Left colon (tissue), 2 donors: ENCODE data around the gene KREMEN2. TPM values are rescaled to one million over a fixed set of nuclear protein-coding genes. Genes with fewer than 3 reads are reported as not detected.

Experiments used
- ATAC-seq: fragments of 200-7000 bp; cut with Tn5 transposase; one replicate; pipeline ENCODE4 v1.9.1; 2020; ENCODE audit warnings: mild to moderate bottlenecking, moderate library complexity
- DNase-seq, 2 donors: peaks; one replicate each; pipeline ENCODE4 v3.0.0-alpha.2; 2020
- intact Hi-C, 2 donors: fragments of 100-400 bp; cut with DNase I in 1 of 2; cut with micrococcal nuclease in 1 of 2; formaldehyde crosslinking; loops; one replicate each; pipeline versions ENCODE4 v1.11.2 to v1.14.0; 2022; cut with DNase I, micrococcal nuclease
- total RNA-seq, 2 donors: library from RNA; stranded (reverse); fragmentation: NEBNext Ultra II Directional; extraction: Animal tissue kit (Norgen Biotek cat#: 25700); gene quantifications; one replicate each; pipeline ENCODE4 v1.2.1, GENCODE V29; 2021
- donor health status: DM: no; HTN: no; CAD: no.
- donor health status: DM: yes; HTN: yes; CAD: no.

Gene KREMEN2
- total RNA-seq, 2 donors from 2014 or later = 0.89 to 1.1 TPM

DNA sequence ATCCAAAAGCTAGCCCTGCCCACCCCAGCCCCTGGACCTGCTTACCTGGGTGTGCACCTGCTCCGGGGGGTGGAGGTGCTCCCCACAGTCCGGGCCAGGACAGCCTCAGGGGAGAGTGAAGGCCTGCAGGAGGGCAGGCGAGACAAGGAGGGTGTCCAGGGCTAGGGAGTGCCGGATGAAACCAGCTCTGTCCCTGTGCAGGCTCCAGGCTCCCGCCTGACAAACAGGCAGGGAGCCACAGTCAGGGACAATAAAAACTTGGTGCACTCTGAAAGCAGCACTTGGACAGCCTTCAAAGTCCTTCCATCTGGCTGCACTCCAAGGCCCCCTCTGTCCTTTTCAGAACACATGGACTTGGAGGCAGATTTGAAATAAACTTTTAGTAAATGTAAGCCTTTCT lies 9.0 kb downstream of the KREMEN2 start:
- intact Hi-C loops = no loop called here
- DNase-seq (no peak), ATAC-seq (no peak)

GRCh38 chr16:2973605-2974318 lies 9.7 kb downstream of the KREMEN2 start:
- DNase-seq (no peak), ATAC-seq (no peak)
- intact Hi-C loops = no loop called here

- intact Hi-C loops = no loop called here
- DNase-seq (no peak), ATAC-seq (no peak)
These were observed 10.4 kb downstream of the KREMEN2 start for GRCh38 chr16:2974319-2975056.

DNA sequence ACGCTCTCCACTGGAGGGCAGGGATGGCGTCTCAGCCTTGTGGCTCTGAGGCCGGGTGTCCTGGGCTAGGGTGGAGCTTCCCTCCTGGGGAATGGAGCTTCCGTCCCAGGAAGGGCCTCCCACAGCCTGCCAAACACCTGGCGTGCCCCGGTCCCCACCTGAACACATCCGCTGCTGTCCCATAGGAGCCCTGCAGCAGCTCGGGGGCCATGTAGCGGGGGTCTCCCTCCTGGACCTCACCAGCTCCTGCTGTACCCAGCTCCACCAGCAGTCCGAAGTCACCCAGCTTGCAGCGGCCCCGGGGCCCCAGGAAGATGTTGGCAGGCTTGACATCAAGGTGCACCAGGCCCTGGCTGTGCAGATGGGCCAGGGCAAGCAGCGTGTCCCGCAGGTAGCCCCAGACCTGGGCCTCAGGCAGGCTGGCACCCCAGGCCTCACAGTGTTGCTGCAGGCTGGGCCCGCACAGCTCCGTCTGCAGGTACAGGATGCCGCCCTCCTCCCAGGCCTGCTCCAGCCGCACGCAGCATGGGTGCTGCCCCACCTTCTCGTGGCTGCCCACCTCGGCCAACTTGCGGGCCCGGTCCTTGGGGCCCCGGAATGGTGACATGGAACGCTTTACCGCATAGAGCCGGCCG lies 11.2 kb downstream of the KREMEN2 start:
- intact Hi-C loops = no loop called here
- DNase-seq = no peak
- no peak for ATAC-seq

- intact Hi-C loops = no loop called here
- DNase-seq (no peak), ATAC-seq (no peak)
These were observed 12.1 kb downstream of the KREMEN2 start for GRCh38 chr16:2976201-2976600.

DNA sequence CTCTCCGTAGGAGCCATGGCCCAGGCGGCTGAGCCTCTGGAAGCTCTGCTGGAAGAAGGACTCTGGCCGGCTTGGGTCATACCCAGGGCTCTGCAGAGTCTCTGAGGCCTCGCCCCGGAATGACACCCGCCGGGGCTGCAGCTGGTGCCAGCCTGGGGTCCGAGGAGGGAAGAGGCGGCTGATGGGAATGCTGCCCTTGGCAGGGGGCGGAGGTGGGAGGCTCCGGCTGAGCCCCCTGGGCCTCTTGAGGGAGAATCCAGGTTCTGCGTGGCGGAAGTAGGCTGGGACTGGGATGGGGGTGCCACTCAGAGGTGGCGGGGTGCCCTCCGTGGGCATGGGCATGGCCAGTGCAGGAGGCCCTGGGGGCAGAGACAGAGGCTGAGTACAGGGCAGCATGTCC lies 12.6 kb downstream of the KREMEN2 start:
- DNase-seq (no peak), ATAC-seq (no peak)
- intact Hi-C loops = no loop called here

GRCh38 chr16:2977440-2977839 lies 13.4 kb downstream of the KREMEN2 start:
- ATAC-seq (peak; percentile 47), DNase-seq (peak; percentile 64 to 65)
- intact Hi-C loops = no loop called here

DNA sequence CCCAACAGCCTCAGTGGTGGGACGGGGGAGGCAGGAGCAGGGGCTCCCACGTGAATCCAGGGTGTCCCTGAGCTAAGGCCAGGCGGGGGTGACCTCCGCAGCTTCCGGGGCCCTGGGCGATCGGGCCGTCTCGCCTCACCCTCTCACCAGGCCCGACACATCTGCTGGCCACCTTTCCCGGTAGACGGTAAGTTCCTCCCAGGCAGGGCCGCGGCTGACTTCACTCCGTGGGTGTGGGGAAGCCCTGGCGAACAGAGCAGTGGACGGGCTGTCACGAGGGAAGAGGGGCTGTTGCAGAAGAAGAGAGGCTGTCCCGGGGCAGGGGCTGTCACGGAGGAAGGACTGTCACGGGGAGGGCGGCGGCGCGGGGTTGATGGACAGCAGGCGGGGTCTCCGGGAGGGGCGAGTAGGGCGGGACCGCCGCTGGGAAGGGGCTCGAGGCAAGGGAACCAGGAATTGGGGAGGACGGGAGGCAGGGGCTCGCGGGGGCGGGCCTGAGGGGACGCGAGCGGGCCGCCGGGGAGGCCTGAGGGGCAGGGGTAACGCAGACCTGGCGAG lies 15.7 kb downstream of the KREMEN2 start:
- DNase-seq (peak in 1 of 2 donors; percentile 35), ATAC-seq (no peak)
- intact Hi-C loops = no loop called here

DNA sequence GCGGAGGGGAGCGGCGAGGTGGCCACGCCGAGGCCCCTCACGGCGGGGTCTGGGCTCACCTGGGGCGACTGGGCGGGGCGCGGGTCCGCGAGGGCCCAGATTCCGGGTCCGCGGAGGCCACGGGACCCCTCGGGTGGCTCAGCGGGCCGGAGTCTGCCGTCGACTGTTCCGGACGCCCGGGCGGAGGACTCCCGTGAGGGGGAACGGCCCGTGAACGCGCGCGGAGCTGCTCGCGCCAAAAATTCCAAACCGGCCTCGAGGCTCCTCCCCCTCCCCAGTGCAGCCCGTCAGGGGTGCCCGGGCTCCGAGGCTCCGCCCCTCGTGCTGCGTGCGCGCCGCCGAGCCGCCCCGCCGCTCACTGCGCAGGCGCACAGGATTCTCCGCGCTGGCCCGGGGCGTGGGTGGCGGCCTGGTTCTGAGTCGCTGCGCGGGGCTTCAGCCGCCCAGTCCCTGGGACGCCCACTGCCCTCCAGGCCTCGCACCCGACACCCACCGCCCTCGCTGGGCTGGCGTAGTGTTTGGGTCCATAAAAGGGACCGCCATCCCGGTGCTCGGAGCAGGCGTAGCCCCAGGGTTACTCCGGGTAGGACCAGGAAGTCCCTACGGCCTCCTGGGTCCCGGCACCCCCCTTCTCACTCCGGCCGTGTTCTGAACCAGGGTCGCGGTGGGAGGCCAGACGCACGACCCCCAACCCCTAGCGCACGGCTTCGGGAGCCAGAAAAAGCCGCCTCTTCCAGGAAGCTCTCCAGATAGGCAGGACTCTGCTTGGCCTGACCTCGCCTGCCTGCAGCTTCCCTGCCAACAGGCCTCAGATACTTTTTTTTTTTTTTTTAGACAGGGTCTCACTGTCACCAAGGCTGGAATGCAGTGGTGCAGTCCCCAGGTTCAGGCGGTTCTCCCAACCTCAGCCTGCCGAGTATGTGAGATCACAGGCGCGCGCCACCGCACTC lies 16.4 kb downstream of the KREMEN2 start, which contains the start of gene PKMYT1:
PKMYT1 (minus strand) TSS at position 220 of the 950 bp plus-strand sequence. CDS start 789 bp downstream, outside the sequence.
- intact Hi-C loops = no loop called here
- DNase-seq = peak; percentile 84 to 95
- peak; percentile 85 for ATAC-seq

GRCh38 chr16:2981177-2981898 lies 17.3 kb downstream of the KREMEN2 start:
- no peak for ATAC-seq
- intact Hi-C loops = no loop called here

GRCh38 chr16:2981899-2982250 lies 17.8 kb downstream of the KREMEN2 start:
- intact Hi-C loops = no loop called here
- DNase-seq (no peak), ATAC-seq (no peak)

More at GRCh38 chr16:2981177-2981898, 17.3 kb downstream of the KREMEN2 start:
- DNase-seq = no peak

- ATAC-seq (no peak), DNase-seq (no peak)
- intact Hi-C loops = no loop called here
These were observed 18.3 kb downstream of the KREMEN2 start for GRCh38 chr16:2982402-2982801.

DNA sequence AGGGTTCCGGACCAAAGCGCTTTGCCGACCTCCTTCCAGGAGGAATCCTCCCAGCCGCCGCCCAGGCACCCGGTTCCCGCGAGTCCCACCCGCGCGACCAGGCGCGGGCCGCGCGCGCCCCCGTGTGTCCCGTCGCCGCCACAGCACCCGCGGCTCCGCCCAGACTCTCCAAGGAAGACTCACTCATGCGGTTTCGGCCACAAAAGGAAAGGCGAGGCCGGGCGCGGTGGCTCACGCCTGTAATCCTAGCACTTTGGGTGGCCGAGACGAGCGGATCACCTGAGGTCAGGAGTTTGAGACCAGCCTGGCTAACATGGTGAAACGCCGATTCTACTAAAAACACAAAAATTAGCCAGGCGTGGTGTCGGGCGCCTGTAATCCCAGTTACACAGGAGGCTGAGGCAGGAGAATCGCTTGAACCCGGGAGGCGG lies 19.6 kb downstream of the KREMEN2 start:
- intact Hi-C loops = no loop called here
- ATAC-seq = peak; percentile 67
- DNase-seq = peak; percentile 67 to 83

DNA sequence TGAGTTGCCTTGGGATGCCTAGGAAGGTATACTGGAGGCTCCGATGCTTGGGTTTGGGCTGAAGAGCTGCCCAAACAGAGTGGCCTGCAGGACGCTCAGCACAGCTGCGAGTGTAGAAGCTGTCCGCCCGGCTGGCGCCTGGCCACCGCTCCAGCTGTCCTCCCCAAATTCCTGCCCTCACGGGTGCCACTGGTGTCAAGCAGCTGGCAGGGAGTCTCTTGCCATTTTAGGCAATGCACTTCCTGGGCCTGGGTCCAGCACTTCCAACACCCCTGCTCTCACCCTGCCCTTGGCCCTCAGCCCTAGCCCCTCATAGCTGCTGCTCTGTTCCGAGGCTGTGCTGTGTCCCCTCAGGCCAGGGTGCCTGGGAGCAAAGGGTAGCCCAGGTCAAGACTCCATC lies 21.4 kb downstream of the KREMEN2 start:
- intact Hi-C loops = no loop called here
- ATAC-seq (no peak), DNase-seq (no peak)

DNA sequence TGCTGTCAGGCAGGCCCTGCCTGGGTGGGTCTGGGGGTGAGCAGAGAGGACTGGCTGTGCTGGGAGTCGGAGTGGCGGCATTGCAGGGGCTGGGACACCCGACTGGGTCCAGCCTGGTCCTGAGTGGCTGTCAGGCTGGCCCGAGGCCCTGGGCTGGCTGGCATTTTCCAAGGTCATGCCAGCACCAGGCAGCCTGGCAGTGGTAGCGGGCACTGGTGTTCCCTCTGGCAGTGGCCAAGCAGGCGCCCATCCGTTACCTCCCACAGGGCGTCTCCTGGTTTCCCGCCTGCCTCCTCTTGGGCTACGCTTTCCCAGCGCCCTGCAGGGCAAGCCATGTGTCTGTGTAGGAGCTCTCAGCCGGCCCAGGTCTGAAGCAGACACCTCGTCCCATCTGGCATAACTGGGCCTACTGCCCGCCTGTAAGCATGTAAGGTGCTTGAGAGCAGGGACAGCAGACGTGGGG lies 21.8 kb downstream of the KREMEN2 start:
- intact Hi-C loops = no loop called here
- no peak for DNase-seq
- ATAC-seq = no peak

- DNase-seq = no peak
- no peak for ATAC-seq
- intact Hi-C loops = no loop called here
These were observed 22.6 kb downstream of the KREMEN2 start for GRCh38 chr16:2986623-2987188.

DNA sequence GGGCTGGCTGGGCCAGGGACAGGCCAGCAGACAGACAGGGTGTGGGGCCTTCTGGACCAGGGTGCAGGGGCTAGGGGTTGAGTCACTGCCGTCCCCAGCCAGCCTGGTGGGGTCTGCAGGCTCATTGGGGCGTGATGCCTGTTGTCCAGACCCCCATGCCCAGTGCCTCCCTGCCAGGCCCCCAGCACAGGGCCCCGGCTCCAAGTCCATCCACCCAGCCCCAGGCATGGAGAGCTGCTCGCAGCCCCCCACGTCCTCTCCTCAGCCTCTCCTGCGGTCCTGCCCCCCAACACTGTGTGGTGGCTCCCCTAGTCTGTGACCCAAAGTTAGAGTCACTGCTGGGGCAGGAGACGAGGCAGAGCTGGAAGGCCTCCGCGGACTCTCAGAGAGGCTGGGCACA lies 23.2 kb downstream of the KREMEN2 start:
- intact Hi-C loops = no loop called here
- ATAC-seq = no peak

More for the DNA sequence above, 23.2 kb downstream of the KREMEN2 start:
- DNase-seq = no peak
